ENCODE data around the gene PCNX2.
"Not testable (repeated sequence)": the region's sequence is repeated elsewhere in the genome, so short reads cannot be mapped to it uniquely, and the experiment has no call there.

PCNX2 gene

DNA sequence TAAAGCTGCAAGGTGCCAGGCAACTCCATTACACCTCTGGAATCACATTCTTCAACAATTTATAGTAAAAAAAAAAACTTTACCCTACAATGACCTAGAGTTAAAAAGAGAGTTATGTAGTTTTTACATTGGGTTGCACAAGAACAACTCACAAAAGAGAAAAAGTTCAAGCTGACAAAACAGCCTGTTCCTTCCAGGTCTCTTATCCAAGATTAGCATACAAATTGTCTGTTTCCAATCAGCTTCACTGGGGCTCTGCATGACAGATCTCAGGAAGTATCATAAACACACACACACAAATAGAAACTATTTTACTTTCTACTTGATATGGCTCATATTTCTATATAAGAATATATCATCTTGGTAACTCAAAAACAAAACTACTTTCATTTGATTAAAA is 154.6 kb downstream of the PCNX2 start:
- no peak for DNase-seq

DNA sequence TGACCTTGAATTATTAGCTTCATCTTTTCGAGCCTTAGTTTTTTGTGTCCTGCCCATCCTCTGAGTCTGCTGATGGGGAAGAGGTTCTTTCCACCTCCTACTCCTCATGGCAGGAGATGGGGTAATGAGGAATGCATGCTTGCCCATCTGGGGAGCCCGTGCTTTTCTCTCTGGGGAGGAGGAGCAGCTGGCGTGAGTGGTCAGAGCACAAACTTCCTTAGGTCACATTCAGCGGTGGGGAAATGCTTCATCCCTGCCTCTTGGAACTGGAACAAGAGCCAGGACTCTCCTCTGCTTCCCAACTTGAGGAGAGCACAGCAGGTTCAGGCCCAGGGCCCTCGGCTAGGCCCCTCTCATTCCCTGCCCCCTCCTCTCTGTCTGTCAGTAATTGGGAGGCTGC is 155.0 kb downstream of the PCNX2 start:
- no peak for DNase-seq

DNA sequence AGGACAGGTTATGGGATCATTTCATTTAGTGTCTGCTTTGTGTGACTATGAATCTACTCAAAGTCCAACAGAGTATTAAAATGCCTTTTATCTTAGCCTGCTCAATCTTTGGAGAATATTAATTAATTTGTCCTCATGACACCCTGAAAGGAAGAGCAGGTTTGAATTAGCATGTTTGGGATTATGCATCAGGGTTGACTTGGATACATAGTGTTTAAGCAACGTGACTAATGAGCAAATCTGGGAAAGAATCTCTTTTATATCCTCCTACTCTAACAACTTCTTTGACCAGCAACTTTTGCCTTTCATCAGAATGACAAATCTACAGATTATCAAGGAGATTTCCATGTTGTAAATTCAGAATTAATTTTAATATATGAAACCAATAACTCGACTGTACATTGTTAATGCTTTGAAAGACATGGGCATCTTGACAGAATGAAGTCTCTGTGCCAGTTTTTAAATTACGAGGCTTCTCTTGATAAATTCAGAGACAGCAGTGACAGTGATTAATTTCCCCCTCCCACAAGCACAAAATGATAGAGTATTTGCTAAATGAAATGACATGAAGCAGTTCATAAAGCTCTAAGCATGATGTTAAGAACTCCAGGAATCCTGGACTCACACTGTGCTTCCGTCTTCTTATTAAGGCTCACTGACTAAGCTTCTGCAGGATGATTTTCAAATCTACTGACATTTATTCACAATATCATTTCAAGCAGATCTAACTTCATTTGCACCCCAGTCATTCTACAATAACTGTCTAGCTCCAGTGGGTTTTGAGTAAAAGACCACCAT is 156.5 kb downstream of the PCNX2 start:
- DNase-seq: no peak

DNA sequence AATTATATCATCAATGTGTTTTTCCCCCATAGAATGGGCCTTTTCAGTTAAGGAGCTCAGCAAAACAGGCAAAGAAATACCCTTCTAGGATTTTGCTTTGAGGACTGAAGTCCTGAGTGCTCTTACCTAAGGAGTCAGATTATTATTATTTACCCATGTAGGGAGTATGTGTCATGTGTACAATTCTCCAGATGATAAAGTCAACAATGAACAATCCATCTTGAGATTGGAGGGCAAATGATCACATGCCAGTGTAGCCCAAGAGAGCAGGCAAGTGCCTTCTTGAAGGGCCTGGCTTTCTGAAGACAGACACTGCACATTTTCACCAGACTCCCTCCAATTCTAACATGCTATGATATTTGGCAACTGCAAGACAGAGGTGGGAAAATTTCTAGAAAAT is 159.7 kb downstream of the PCNX2 start:
- no peak for DNase-seq

- no peak for DNase-seq
Observed at GRCh38 chr1:233132445-233132844, 163.1 kb downstream of the PCNX2 start.

GRCh38 chr1:233129031-233129430 is 166.5 kb downstream of the PCNX2 start:
- not testable (repeated sequence) for DNase-seq

GRCh38 chr1:233127157-233127556 is 168.4 kb downstream of the PCNX2 start:
- DNase-seq: no peak

DNA sequence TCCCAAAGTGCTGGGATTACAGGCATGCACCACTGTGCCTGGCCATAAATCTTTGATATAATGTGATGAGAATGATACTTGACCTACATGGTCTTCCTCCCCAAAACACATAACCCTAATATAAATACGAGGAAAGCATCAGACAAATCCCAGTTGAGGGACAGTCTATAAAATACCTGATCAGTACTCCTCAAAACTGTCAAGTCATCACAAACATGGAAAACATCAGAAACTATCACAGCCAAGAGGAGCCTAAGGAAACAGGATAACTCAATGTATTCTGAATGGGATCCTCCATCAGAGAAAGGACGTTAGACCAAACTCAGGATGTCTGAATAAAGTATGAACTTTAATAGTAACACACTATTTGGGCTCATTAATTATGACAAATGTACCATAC is 172.7 kb downstream of the PCNX2 start:
- DNase-seq: no peak

GRCh38 chr1:233121947-233122559 is 173.5 kb downstream of the PCNX2 start:
- DNase-seq: no peak

DNA sequence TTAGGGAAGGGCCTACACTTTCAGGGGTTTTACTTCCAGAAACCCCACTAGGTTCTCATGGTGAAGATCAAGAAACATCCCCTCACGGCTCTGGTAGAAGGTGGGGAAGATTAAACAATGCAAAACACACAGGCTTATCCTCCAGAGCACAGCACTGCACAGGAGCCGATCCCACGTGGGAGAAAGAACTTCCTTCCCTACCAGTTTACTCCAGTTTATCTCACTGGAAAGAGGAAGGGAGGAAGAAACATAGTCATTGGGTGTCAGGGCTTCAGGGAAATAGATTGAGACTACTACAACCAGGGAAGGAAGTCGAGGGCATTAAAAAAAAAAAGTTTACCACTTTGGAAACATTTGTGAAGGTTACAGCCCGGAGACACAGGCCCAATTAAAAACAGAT is 180.7 kb downstream of the PCNX2 start:
- DNase-seq: no peak

DNA sequence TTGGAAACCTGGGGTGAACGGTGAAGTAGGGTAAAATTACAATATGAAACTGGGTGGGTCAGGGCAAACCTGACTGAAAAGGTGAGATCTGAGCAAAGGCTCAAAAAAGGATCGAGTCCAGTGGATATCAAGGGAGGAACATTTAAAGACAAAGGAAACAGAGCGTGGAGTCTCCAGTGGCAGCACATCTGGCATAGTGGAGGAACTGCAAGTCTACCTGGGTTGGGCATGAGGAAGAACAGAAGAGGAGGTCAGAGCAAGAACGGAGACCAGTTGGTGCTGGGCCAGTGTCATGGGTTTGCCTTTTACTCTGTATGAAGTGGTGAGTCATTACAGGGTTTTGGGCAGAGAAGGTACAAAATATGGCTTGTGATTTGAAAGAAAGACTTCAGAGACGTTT is 181.4 kb downstream of the PCNX2 start:
- DNase-seq: no peak

DNA sequence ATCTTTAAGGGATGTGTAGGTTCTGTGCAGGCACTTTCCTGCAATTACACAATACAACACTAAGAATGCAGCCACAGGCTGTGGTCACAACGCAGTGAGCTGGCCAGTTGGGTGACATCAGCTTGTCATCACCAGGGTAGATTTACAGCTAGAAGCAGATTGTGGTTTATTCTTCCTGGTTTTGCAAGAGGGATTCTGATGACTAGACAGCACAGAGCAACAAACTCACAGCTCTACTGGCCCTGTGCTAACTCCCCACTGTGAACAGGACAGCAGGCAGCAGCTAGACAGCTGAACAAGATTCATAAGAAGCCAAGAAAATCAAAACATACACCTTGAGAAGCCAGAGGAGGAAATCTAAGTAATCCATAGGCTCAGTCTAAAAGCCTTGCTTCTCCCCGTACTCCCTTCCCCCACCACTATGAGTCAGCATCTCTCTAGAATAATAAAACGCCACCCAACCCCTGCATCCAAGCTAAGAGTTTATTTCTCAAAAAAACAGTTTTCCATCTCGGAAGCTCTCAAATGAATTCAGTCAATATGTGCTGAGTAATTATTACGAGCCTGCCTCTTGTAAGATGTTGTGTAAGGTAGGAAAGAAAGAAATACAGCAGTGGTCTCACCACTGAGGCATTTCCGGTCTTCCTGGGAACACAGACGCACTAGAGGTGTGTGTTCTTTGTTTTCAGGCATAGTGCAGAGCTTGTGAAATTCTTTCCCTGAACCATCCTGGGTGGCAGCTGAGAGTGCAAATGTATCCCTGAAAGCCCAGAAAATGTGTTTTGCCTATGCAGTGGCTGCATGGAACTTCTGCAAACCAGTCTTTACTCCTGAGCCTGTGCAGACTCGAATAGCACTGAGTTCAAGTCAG is 182.3 kb downstream of the PCNX2 start:
- DNase-seq: peak; percentile 91

GRCh38 chr1:233112186-233113008 is 183.1 kb downstream of the PCNX2 start:
- no peak for DNase-seq

GRCh38 chr1:233111731-233112130 is 183.8 kb downstream of the PCNX2 start:
- no peak for DNase-seq

GRCh38 chr1:233109096-233109495 is 186.4 kb downstream of the PCNX2 start:
- DNase-seq: no peak

GRCh38 chr1:233107716-233108130 is 187.8 kb downstream of the PCNX2 start:
- not testable (repeated sequence) for DNase-seq

DNA sequence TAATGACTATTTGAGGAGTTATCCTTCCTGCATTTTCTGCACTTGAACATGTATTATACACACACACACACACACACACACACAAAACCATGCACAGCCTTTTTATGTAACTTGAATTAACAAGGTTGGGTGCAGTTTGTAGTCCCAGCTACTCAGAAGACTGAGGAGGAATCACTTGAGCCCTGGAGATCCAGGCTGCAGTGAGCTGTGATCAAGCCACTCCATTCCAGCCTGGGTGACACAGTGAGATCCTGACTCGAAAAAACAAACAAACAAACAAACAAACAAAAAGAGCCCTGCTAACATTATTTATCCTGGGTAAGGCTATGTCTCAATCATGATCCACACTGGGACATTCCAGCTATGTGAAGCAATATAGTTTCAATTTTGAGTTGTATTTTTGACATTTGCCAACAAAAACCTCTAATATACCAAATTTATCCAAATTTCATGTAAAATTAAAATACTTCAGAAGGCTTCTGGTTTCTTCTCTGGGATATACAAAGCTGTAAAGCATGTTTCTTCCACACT is 188.3 kb downstream of the PCNX2 start:
- DNase-seq: no peak

- no peak for DNase-seq
Observed at GRCh38 chr1:233105225-233105624, 190.3 kb downstream of the PCNX2 start.

GRCh38 chr1:233102341-233102740 is 193.2 kb downstream of the PCNX2 start:
- no peak for DNase-seq

DNA sequence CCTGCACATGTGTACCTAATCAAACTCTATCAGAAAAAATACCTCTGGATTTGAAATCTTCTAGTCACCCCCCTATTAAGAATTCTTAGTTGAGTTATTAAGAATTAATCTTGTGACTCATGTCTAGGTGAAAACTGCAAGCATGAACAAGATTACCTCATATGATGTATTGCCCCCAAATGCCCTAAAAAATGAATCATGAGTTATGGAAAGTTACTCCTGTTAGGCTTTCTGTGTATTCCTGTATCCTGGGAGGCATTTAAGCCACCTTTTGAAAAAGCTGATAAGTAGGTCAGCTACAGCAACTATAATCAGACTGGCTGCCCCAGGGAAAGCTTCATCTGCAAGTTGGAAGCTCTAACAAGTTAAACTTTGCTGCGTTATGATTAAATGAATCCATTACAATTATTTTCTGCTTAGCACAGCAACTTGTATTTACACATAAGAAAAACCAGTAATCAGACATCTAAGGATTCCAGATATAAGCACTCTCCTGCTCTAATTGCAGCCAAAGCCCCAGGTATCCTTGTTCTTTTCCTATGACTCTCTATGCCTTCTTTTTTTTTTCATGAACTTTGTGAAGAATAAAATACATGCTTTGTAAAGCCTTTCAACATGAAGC is 197.5 kb downstream of the PCNX2 start:
- DNase-seq: no peak

DNA sequence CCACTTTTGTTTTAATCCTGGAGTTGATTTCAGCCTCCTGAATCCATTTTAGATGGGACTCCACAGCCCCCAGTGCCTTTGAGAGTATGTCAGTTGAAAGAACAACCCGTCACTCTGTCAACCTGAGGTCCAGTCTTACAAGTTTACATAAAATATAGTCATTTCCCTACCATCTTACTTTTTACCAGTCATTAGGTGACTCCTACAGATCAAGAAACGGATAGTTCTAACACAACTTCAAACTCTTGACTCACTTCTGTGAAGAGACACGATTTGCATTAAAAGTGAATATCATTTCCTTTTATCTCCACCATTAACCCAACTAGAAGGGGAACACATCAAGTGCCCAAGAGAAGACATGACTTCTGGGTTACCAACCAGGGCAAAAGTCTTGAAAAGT is 198.0 kb downstream of the PCNX2 start:
- DNase-seq: no peak

- DNase-seq: no peak
Observed at GRCh38 chr1:233094691-233095090, 200.8 kb downstream of the PCNX2 start.

Data from femur (tissue), 1 donor.